Brain pericyte (primary cell): ENCODE measurements around the gene THSD7A.
"Not testable (repeated sequence)": the region's sequence is repeated elsewhere in the genome, so short reads cannot be mapped to it uniquely, and the experiment has no call there.

Source experiments
- DNase-seq: peaks from one replicate; pipeline ENCODE4 v3.0.0-alpha.2; 2012; ENCODE audit warnings: low read depth, low spot score

Gene THSD7A

GRCh38 chr7:11524476-11525397, 307.3 kb downstream of the THSD7A start:
- DNase-seq = no peak

DNA sequence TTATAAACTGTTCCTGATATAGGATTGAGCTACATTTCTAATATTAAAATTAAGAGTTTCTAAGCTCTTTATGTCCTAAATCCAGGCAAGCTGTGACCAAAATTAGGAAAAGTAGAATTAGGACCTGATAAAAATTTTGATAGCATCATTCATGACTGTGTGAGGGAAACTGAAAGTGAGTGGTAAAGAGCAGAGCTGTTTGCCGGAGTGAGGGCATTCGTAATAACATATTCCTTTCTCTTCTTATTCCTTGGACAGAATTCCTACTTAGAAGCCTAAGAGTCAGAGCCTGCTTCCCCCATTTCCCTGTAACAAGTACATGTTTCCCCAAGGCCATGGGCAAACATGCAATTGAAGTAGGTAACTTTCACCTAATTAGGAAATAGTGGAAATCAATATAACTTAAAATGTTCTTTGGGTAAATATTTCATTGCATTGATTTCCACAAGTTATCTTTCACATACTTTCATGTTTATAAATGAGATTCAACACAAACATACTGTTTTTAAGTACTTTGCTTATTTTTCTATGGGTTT, 310.0 kb downstream of the THSD7A start:
- not testable (repeated sequence) for DNase-seq

DNA sequence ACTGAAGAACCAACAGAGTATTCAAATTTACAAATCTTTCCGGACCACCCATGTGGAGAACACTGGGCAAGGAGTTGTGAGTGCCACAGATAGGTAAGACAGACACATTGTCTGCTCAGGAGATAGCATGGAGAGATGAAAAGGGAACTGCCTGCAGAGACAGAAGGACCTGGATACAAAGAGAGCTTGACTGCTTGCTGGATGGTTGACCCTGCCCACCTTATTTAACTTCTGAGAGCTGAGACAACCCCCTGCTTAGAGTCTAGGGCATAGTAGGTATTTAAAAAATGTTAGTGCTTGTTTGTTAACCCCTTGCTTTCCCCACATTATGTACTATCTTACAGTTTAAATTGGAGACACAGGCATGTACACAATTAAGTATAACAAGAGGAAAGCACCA, 314.1 kb downstream of the THSD7A start:
- no peak for DNase-seq

DNA sequence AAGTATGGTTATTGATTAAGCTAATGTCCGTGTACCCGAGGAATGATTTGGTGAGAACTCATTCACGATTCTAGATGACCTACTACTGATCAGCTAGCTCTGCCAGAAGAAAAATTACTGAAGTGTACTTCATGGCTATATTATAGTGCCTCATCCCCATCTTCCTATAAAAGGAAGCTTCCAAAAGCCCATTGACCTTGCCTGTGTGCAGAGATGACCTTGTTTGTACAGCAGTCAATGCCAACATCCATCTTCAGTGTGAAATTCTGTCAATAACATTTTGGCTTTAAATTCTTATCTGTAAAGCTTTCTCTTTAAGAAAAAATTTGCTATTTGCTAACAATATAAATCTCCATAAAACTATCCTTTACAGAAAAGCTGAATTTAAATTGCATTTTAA, 315.7 kb downstream of the THSD7A start:
- no peak for DNase-seq

DNA sequence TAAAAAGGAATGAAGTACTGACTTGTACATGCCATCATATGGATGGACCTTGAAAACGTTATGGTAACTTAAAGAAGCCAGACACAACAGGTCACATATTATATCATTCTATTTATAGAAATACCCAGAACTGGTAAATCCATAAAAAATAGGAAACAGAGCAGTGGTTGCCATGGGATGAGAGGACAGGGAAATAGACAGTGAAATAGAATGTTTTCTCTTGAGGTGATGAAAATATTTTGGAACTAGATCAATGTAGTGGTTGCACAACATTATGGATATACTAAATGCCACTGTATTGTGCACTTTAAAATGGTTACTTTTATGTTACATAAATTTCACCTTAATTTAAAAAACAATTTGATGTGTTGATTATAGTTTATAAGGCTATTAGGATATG, 318.5 kb downstream of the THSD7A start:
- DNase-seq = no peak

- DNase-seq = no peak
Measured at GRCh38 chr7:11507929-11508328, 324.1 kb downstream of the THSD7A start.

GRCh38 chr7:11506417-11506816, 325.6 kb downstream of the THSD7A start:
- no peak for DNase-seq

DNA sequence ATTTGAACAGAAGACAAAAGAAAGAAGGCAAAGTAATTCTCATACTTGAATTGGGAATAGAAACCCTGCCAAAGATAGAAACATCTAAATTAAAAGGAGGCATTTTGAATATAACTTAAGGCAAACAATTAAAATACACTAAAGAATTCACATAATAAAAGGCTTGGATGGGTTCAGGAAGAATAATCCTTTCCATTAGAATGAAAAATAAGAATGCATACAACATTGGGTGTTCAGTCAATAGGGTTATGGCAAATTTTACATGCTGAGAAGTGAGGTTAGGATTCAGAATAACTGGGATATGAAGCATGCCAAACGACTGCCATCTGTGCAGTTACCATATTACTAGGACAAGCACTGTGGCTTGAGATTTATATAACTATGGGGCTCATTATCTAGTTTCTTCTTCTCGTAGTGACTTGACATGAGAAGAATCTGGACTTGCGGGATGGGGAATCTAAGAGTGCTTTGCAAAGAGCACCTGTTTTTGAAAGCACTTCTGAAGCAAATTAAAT, 326.5 kb downstream of the THSD7A start:
- no peak for DNase-seq

DNA sequence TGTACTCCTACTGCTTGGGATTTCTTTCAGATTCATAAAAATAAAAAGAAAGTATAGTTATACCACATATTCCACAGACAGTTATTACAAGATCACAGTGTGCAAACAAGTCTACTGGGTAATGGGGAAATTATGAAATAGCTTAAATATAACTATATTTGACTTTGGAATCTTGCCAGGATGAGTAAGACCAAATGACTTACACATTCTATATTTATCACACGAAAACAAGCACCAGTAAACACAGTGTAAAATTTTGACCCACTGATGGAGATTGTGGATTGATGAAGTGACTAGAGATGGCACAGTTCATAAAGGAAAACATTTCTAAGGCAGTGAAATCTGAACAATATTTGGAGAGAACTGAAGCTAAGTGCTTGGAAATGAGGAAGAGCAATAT, 339.7 kb downstream of the THSD7A start:
- DNase-seq = no peak

DNA sequence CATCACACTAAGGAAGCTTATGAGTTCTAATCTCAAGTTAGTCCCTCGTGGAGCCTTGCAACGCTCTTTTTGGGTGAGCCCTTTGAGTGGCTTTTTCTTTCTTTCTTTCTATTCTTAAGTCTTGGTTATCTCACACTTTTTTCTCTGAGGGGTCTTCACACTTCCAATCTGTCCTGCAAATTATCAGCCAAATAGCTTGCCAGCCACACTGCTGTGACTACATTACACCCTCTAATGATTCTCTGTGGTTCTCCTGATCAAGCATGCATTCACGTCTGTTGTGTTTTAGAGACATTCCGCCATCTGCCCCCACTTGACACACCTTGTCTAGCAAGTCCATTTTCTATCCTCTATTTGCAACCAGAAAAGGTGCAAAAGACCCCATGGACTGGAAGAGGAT, 340.2 kb downstream of the THSD7A start:
- DNase-seq = no peak

DNA sequence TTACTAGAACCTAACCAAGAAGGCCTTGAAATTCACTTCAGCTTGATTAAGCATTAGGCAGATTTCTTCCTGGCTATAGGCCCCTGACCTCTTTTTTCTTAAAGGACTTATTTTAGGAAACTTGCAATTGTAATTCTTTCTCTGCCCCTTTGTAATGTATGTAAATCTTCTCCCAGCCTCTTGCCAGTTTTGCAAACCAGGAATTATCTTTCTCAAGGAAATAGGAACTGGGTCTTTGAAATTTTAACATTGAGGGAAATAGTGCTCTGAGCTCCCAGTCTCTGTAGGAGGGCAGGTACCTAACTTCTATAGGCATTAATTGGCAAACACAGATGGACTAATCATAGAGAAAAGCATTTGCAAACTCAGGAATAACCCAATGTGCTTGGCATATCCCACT, 342.7 kb downstream of the THSD7A start:
- no peak for DNase-seq

DNA sequence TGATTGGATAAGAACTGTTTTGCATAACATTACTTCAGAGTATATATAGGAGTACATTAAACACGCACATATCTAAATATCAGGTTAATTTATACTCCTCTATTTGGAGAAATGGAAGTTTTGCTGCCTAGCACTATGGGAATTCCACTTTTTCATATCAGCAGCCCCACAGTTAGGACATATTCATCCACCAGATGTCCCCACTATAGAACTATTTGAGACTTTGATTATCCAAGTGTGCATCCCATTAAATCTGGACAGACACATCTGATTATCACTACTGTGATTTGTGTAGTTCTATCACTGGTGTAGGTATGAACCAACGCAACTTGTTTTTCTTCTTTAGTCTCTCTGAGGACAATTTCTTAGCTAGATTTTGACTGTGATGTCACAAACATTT, 345.7 kb downstream of the THSD7A start:
- no peak for DNase-seq

- no peak for DNase-seq
Measured at GRCh38 chr7:11485636-11486035, 346.4 kb downstream of the THSD7A start.

DNA sequence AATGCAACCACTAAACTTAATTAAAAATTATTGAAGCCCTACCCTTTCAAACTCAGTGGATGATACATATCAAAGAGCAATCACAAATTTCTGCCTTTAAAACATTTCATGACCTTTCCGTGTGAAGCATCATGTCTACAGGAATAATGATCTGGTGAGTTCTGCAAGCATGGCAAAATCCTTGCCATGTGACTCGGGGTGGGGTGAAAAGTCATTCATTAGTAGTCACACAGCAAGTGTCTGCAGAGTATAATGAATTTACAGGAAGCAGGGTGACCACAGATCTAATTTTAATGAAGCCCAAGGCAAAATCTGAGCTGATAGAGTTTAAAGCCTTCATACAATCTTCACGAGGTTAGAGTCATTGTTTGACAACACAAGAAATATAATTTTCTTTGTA, 351.9 kb downstream of the THSD7A start:
- DNase-seq = no peak

GRCh38 chr7:11478882-11479281, 353.1 kb downstream of the THSD7A start:
- DNase-seq = no peak

DNA sequence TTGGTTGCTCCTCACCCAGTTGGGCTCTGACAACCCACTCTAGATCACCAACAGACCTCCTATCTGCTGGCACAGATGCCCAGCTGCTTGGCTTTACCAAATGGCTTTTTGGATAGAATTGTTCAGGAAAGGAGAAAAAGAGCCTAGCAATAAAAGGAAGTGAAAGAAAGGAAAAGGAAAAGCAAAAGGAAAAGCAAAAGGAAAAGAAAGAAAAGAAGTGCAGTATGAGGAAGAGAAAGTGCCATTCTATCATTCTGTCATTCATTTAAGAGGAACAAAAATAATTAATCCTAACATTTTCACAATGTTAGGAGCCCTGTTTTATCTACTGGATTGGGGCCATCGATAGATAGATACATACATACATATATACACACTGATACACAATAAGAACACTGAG, 353.6 kb downstream of the THSD7A start:
- DNase-seq = no peak

GRCh38 chr7:11474902-11475585, 357.0 kb downstream of the THSD7A start:
- no peak for DNase-seq

DNA sequence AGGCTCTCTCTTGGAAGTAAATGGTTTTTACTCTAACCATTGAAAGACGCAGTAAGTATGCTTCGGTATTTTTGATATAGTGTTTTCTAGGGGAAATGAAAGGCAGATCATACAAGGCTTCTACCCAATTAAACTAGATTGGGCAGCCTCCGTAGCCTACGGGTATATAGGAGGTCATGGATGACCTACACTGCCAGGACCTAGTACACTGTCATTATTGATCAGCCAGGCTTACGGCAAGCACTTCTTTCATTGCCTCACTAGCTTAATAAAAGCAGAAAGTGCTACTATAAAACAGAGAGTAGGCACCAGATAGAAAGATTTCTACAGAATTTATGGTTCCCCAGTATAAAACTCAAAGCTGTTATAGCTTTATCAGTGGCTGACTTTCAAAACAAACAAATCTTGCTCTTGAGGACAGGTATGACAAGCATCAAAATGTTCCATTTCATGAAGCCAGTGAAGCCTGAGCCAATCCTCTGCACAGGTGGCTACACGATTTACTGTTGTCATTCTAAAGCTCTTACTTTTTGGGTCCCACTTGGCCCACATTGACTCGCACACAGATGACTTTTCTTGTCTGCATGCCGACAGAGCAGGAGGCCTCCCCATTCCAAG, 358.1 kb downstream of the THSD7A start:
- DNase-seq = no peak

DNA sequence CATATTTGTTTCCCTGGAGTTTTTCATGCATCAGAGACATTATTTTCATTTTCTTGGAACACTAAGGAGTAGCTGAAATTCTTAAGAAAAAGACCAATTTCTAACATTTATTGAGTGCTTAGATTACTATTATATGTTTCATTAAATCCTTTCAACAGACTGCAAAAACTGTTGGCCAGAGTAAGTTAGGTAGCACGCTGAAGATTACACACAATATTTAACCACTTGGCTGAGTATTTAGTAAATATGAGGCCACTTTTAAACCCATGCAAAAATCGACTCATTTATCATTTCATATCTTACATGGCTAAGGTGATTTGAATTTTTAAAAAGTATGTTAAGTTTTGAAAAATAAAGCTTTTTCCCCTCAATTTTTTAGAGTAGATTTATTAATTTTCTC, 358.8 kb downstream of the THSD7A start:
- DNase-seq = no peak

GRCh38 chr7:11472646-11473045, 359.4 kb downstream of the THSD7A start:
- DNase-seq = no peak

- no peak for DNase-seq
Measured at GRCh38 chr7:11471255-11471654, 360.7 kb downstream of the THSD7A start.
